GM19324 (cell line): Measurements from ENCODE around the gene CNPY1.

ENCODE experiments used
- ATAC-seq: cut with Tn5 transposase; IDR thresholded peaks from one replicate; pipeline ENCODE4 v1.9.1; 2021; ENCODE audit warnings: mild to moderate bottlenecking, moderate library complexity; ENCODE audit not compliant: unreplicated experiment, low FRiP score

Gene CNPY1

GRCh38 chr7:155470686-155471638 is 75.4 kb downstream of the CNPY1 start:
- no peak for ATAC-seq

GRCh38 chr7:155470186-155470487 is 76.2 kb downstream of the CNPY1 start:
- no peak for ATAC-seq

GRCh38 chr7:155469311-155470185 is 76.8 kb downstream of the CNPY1 start:
- ATAC-seq: no peak

GRCh38 chr7:155468785-155469148 is 77.6 kb downstream of the CNPY1 start:
- no peak for ATAC-seq

GRCh38 chr7:155467846-155468784 is 78.2 kb downstream of the CNPY1 start:
- ATAC-seq: no peak

- no peak for ATAC-seq
These were observed 79.3 kb downstream of the CNPY1 start for GRCh38 chr7:155466814-155467733.

GRCh38 chr7:155466142-155466813 is 80.1 kb downstream of the CNPY1 start:
- ATAC-seq: no peak

GRCh38 chr7:155465761-155466141 is 80.6 kb downstream of the CNPY1 start:
- no peak for ATAC-seq

GRCh38 chr7:155464948-155465739 is 81.2 kb downstream of the CNPY1 start:
- ATAC-seq: no peak

GRCh38 chr7:155464183-155464582 is 82.2 kb downstream of the CNPY1 start:
- ATAC-seq: no peak

GRCh38 chr7:155463114-155463811 is 83.1 kb downstream of the CNPY1 start:
- ATAC-seq: no peak

- no peak for ATAC-seq
These were observed 84.1 kb downstream of the CNPY1 start for GRCh38 chr7:155462163-155462735.

GRCh38 chr7:155461631-155462030 is 84.7 kb downstream of the CNPY1 start:
- ATAC-seq: no peak

- ATAC-seq: no peak
These were observed 85.3 kb downstream of the CNPY1 start for GRCh38 chr7:155460926-155461613.

- ATAC-seq: no peak
These were observed 86.5 kb downstream of the CNPY1 start for GRCh38 chr7:155459700-155460461.
